Measurements from ENCODE around the gene NUDC. TPM values are rescaled to one million over a fixed set of nuclear protein-coding genes. Genes with fewer than 3 reads are reported as not detected.

Gene NUDC
- total and polyA plus RNA-seq, 10 of the 15 experiments (the other 5 are each of a cell fraction or from before 2014, with no cell fraction given) = 5.5 to 227 (median 67.4) TPM

GRCh38 chr1:26945138-26945537 is 23.6 kb downstream of the NUDC start:
- ChIA-PET SMC1A (ENCODE audit: uncharacterized antibody, unreplicated experiment) (no interaction called here), CTCF (interaction anchor here (3.1 kb wide), 1 partner anchor 100 kb away, joined by 8 read pairs; no protein-coding TSS in a partner anchor), RAD21 (ENCODE audit: unreplicated experiment) (no interaction called here), POLR2A (no interaction called here)
- Histone ChIP-seq H3K4me1 (ENCODE audit: control insufficient read depth, insufficient read depth, low read length) (no peaks in the 10 kb centered on the region), H3K9me3 (replicated peaks; ENCODE audit: control insufficient read depth, insufficient read depth, low read length) (no peaks in the 10 kb centered on the region), H3K79me2 (ENCODE audit: control insufficient read depth, insufficient read depth, low read length) (no peaks in the 10 kb centered on the region), H3K4me2 (ENCODE audit: control insufficient read depth, insufficient read depth) (no peak overlapping the region), H3K27ac (ENCODE audit: control insufficient read depth, insufficient read depth) (no peak overlapping the region), H3K27me3 (replicated peaks in 1 of 2; ENCODE audit: control insufficient read depth in 2 of 2, insufficient read depth in 2 of 2, low read length in 1 of 2) (no peaks in the 10 kb centered on the region), H3K9ac (ENCODE audit: control insufficient read depth, insufficient read depth, low read length) (no peak overlapping the region), H2AFZ (ENCODE audit: control insufficient read depth, low read depth, low read length) (no peak overlapping the region), H3K4me3 (no peak overlapping the region), H3K36me3 (ENCODE audit: control insufficient read depth in 2 of 2, insufficient read depth in 2 of 2, low read length in 1 of 2) (peaks cover 11 to 29% of the 10 kb centered on the region in 2 experiments), H4K20me1 (ENCODE audit: control insufficient read depth, insufficient read depth) (no peaks in the 10 kb centered on the region; the same call in 1 of the 2 replicates)
- no TSS peak for BruUV-seq (replicated peaks)
- intact Hi-C loops (cut with micrococcal nuclease; ENCODE audit: unreplicated experiment) (no loop called here), in situ Hi-C loops (cut with MboI) (no loop called here)
- ATAC-seq (no peak), FAIRE-seq (no peak), DNase-seq (ENCODE audit: low read depth, low spot score) (no peak)
- no peak for TF ChIP-seq DPF2 (IDR thresholded peaks at IDR 0.05)
- no peak for TF ChIP-seq MEF2A (IDR thresholded peaks at IDR 0.05; ENCODE audit: insufficient read depth, low read depth, low read length)
- TF ChIP-seq, protein P1, sequence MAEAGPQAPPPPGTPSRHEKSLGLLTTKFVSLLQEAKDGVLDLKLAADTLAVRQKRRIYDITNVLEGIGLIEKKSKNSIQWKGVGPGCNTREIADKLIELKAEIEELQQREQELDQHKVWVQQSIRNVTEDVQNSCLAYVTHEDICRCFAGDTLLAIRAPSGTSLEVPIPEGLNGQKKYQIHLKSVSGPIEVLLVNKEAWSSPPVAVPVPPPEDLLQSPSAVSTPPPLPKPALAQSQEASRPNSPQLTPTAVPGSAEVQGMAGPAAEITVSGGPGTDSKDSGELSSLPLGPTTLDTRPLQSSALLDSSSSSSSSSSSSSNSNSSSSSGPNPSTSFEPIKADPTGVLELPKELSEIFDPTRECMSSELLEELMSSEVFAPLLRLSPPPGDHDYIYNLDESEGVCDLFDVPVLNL (IDR thresholded peaks at IDR 0.05; ENCODE audit: low read depth, low read length) = no peak
- TF ChIP-seq ETV6 (conservative IDR thresholded peaks at IDR 0.05 in 1 of 2, IDR thresholded peaks at IDR 0.05 in 1 of 2; ENCODE audit: borderline replicate concordance in 1 of 2, low read depth in 1 of 2) = no peak
- TF ChIP-seq SMAD5 (IDR thresholded peaks at IDR 0.05; ENCODE audit: low read depth) = no peak
- TF ChIP-seq, protein P2, sequence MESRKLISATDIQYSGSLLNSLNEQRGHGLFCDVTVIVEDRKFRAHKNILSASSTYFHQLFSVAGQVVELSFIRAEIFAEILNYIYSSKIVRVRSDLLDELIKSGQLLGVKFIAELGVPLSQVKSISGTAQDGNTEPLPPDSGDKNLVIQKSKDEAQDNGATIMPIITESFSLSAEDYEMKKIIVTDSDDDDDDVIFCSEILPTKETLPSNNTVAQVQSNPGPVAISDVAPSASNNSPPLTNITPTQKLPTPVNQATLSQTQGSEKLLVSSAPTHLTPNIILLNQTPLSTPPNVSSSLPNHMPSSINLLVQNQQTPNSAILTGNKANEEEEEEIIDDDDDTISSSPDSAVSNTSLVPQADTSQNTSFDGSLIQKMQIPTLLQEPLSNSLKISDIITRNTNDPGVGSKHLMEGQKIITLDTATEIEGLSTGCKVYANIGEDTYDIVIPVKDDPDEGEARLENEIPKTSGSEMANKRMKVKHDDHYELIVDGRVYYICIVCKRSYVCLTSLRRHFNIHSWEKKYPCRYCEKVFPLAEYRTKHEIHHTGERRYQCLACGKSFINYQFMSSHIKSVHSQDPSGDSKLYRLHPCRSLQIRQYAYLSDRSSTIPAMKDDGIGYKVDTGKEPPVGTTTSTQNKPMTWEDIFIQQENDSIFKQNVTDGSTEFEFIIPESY (IDR thresholded peaks at IDR 0.05) = no peak
- TF ChIP-seq EP300 (IDR thresholded peaks at IDR 0.05; ENCODE audit: borderline replicate concordance in 1 of 2, control insufficient read depth in 1 of 2, low read depth in 2 of 2, low read length in 2 of 2) = no peak
- TF ChIP-seq KDM1A (IDR thresholded peaks at IDR 0.05; ENCODE audit: borderline replicate concordance) = no peak
- WGBS (ENCODE audit: insufficient coverage, insufficient replicate concordance, low lambda C conversion rate, missing lambda C conversion rate) = 93% methylated on average over 2 of the region's 2 CpGs

Measured in GM12878 (cell line).